Keratinocyte (primary cell): Measurements from ENCODE around the gene NUDT6. TPM values are rescaled to one million over a fixed set of nuclear protein-coding genes. Genes with fewer than 3 reads are reported as not detected.

Source experiments
- DNase-seq: peaks from one replicate; pipeline ENCODE4 v3.0.0-alpha.2; 2011; ENCODE audit warnings: low read depth, missing footprints, low spot score
- FAIRE-seq: peaks from 2 replicates; lab custom pipeline; 2011; peaks lifted over from hg19 to GRCh38; lab: Jason Lieb, UNC
- H2AFZ ChIP-seq: 2 replicates; pipeline ENCODE4 v1.6.0; 2012; ENCODE audit warnings: low read length, control low read depth, inconsistent platforms; ENCODE audit not compliant: control insufficient read depth
- H3K27ac ChIP-seq: 2 replicates; pipeline ENCODE4 v1.5.1; 2011; ENCODE audit warnings: low read length; ENCODE audit not compliant: control insufficient read depth, insufficient read depth
- H3K27me3 ChIP-seq: 3 replicates; pipeline ENCODE4 v1.6.0; 2011; ENCODE audit warnings: low read length; ENCODE audit not compliant: control insufficient read depth, insufficient read depth; ENCODE audit errors: extremely low read depth
- H3K36me3 ChIP-seq, 2 experiments: 2 replicates in 1 of 2; 3 replicates in 1 of 2; pipeline ENCODE4 v1.5.1; 2011; ENCODE audit warnings: low read length in 2 of 2, mild to moderate bottlenecking in 1 of 2; ENCODE audit not compliant: control insufficient read depth in 2 of 2, insufficient read depth in 2 of 2; ENCODE audit errors: extremely low read depth in 1 of 2
- H3K4me1 ChIP-seq: 3 replicates; pipeline ENCODE4 v1.5.1; 2011; ENCODE audit warnings: low read length; ENCODE audit not compliant: control insufficient read depth, insufficient read depth; ENCODE audit errors: extremely low read depth
- H3K4me2 ChIP-seq: 3 replicates; pipeline ENCODE4 v1.6.0; 2011; ENCODE audit warnings: low read depth, low read length; ENCODE audit not compliant: control insufficient read depth, insufficient read depth; ENCODE audit errors: extremely low read depth
- H3K4me3 ChIP-seq, 3 experiments: fragments of 200-600 bp in 1 of 3; sonication (generic) in 1 of 3; 2 replicates in 2 of 3; 3 replicates in 1 of 3; pipeline ENCODE4 v1.5.1; 2011 to 2016; ENCODE audit warnings: low read length in 3 of 3, mild to moderate bottlenecking in 3 of 3, control low read depth in 2 of 3, inconsistent platforms in 1 of 3, low read depth in 1 of 3, mixed read lengths in 1 of 3, mixed run types in 1 of 3, moderate library complexity in 1 of 3; ENCODE audit not compliant: control insufficient read depth in 2 of 3, insufficient read depth in 2 of 3; ENCODE audit errors: extremely low read depth in 1 of 3
- H3K79me2 ChIP-seq: 2 replicates; pipeline ENCODE4 v1.6.0; 2012; ENCODE audit warnings: low read length; ENCODE audit not compliant: control insufficient read depth, insufficient read depth
- H3K9ac ChIP-seq: 3 replicates; pipeline ENCODE4 v1.6.0; 2011; ENCODE audit warnings: low read length; ENCODE audit not compliant: control insufficient read depth, insufficient read depth; ENCODE audit errors: extremely low read depth
- H3K9me1 ChIP-seq: 3 replicates; pipeline ENCODE4 v1.6.0; 2011; ENCODE audit warnings: low read length; ENCODE audit not compliant: control insufficient read depth, insufficient read depth; ENCODE audit errors: extremely low read depth
- H3K9me3 ChIP-seq: 2 replicates; pipeline ENCODE4 v1.5.1; 2012; ENCODE audit warnings: low read depth, low read length; ENCODE audit not compliant: control insufficient read depth
- H4K20me1 ChIP-seq: 3 replicates; pipeline ENCODE4 v1.6.0; 2011; ENCODE audit warnings: low read length; ENCODE audit not compliant: control insufficient read depth, insufficient read depth; ENCODE audit errors: extremely low read depth
- EZH2 ChIP-seq: IDR thresholded peaks from one replicate; pipeline ENCODE4 v1.6.1; 2012; ENCODE audit warnings: inconsistent platforms, mild to moderate bottlenecking, low read length, moderate library complexity
- dilution Hi-C: fragments of 300-500 bp; cut with MboI; formaldehyde crosslinking; loops from one replicate; pipeline ENCODE4 v1.7.0; 2020; ENCODE audit warnings: low sequenced_read_pairs; ENCODE audit not compliant: extremely low pct_ligation_motif_present
- polyA plus RNA-seq, 5 experiments: library from polyadenylated mRNA; depleted of rRNA in 3 of 5; stranded (reverse) in 3 of 5; stranded (forward) in 1 of 5; unstranded in 1 of 5; fragments of >200 nt; gene quantifications; 1 replicate in 1 of 5; 2 replicates in 3 of 5; 3 replicates in 1 of 5; pipeline versions ENCODE4 v1.2.1 to v1.2.3, GENCODE V29; 2011 to 2012; ENCODE audit warnings: missing spikeins in 2 of 5, low read depth in 1 of 5, low replicate concordance in 1 of 5
- TF ChIP-seq, protein P1 (sequence below), 3 experiments: IDR thresholded peaks in 1 of 3; conservative IDR thresholded peaks in 1 of 3; optimal IDR thresholded peaks in 1 of 3; 2 replicates in 2 of 3; 3 replicates in 1 of 3; pipeline versions ENCODE3 to v1.5.1; 2011; ENCODE audit warnings: low read length in 3 of 3, mild to moderate bottlenecking in 3 of 3, moderate library complexity in 2 of 3, control low read depth in 1 of 3, inconsistent platforms in 1 of 3; ENCODE audit not compliant: insufficient read depth in 2 of 3; ENCODE audit errors: extremely low read depth in 1 of 3

Gene NUDT6
- polyA plus RNA-seq, 1 donor (not counting 4 experiments of a cell fraction or from before 2014, with no cell fraction given), result 6.9 TPM

GRCh38 chr4:122876456-122876855, 45.9 kb downstream of the NUDT6 start:
- dilution Hi-C loops, result no loop called here
- no peak overlapping the region for H3K9ac ChIP-seq
- TF ChIP-seq EZH2, result no peak
- TF ChIP-seq, protein P1, sequence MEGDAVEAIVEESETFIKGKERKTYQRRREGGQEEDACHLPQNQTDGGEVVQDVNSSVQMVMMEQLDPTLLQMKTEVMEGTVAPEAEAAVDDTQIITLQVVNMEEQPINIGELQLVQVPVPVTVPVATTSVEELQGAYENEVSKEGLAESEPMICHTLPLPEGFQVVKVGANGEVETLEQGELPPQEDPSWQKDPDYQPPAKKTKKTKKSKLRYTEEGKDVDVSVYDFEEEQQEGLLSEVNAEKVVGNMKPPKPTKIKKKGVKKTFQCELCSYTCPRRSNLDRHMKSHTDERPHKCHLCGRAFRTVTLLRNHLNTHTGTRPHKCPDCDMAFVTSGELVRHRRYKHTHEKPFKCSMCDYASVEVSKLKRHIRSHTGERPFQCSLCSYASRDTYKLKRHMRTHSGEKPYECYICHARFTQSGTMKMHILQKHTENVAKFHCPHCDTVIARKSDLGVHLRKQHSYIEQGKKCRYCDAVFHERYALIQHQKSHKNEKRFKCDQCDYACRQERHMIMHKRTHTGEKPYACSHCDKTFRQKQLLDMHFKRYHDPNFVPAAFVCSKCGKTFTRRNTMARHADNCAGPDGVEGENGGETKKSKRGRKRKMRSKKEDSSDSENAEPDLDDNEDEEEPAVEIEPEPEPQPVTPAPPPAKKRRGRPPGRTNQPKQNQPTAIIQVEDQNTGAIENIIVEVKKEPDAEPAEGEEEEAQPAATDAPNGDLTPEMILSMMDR (optimal IDR thresholded peaks at IDR 0.05 in 1 of 3, IDR thresholded peaks at IDR 0.05 in 1 of 3, conservative IDR thresholded peaks at IDR 0.05 in 1 of 3; ENCODE audit: extremely low read depth in 1 of 3, insufficient read depth in 2 of 3, low read length in 3 of 3), result no peak
- H4K20me1 ChIP-seq, result no peaks in the 10 kb centered on the region
- H3K4me1 ChIP-seq, result peaks cover 14% of the 10 kb centered on the region
- H3K9me1 ChIP-seq, result no peaks in the 10 kb centered on the region
- no peaks in the 10 kb centered on the region for H3K36me3 ChIP-seq
- no peak overlapping the region for H3K4me3 ChIP-seq
- DNase-seq (no peak), FAIRE-seq (no peak)
- no peaks in the 10 kb centered on the region for H3K79me2 ChIP-seq
- no peaks in the 10 kb centered on the region for H3K9me3 ChIP-seq
- no peak overlapping the region for H3K4me2 ChIP-seq
- no peak overlapping the region for H2AFZ ChIP-seq
- no peak overlapping the region for H3K27ac ChIP-seq
- no peaks in the 10 kb centered on the region for H3K27me3 ChIP-seq

DNA sequence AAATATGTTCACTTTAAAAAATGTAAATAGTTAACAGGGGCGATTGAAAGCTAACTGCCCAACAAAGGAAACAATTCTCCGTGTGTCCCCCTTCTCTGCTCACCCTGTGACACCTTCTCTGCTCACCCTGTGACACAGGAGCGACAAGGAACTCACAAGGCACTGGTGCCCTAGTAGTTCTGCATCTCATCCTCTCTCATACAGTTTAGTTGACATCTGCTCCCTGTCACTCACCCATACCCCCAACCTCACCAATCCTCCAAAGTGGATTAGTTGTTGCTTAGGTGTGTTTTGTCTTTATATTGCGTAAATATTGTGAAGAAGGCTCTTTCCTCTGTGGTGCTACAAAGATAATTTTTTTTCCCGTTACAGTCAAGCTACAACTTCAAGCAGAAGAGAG, 46.4 kb downstream of the NUDT6 start:
- DNase-seq (no peak), FAIRE-seq (no peak)
- H3K4me3 ChIP-seq, result no peak overlapping the region
- H2AFZ ChIP-seq, result no peak overlapping the region
- no peaks in the 10 kb centered on the region for H3K36me3 ChIP-seq
- H3K9me3 ChIP-seq, result no peaks in the 10 kb centered on the region
- H3K4me1 ChIP-seq, result peaks cover 14% of the 10 kb centered on the region
- no peak overlapping the region for H3K9ac ChIP-seq
- H3K9me1 ChIP-seq, result no peaks in the 10 kb centered on the region
- no peaks in the 10 kb centered on the region for H4K20me1 ChIP-seq
- no peak overlapping the region for H3K27ac ChIP-seq
- no peak overlapping the region for H3K4me2 ChIP-seq
- dilution Hi-C loops, result no loop called here
- no peaks in the 10 kb centered on the region for H3K27me3 ChIP-seq
- no peak for TF ChIP-seq EZH2
- TF ChIP-seq, protein P1 (optimal IDR thresholded peaks at IDR 0.05 in 1 of 3, IDR thresholded peaks at IDR 0.05 in 1 of 3, conservative IDR thresholded peaks at IDR 0.05 in 1 of 3; ENCODE audit: extremely low read depth in 1 of 3, insufficient read depth in 2 of 3, low read length in 3 of 3), result no peak
- H3K79me2 ChIP-seq, result no peaks in the 10 kb centered on the region
